H9 (cell line): ENCODE data around the gene DTNB. TPM values are rescaled to one million over a fixed set of nuclear protein-coding genes. Genes with fewer than 3 reads are reported as not detected.

Experiments
- DNase-seq: peaks from one replicate; pipeline ENCODE4 v3.0.0-alpha.2; 2017
- H2AFZ ChIP-seq: one replicate; pipeline ENCODE4 v1.6.1; 2013; ENCODE audit warnings: mild to moderate bottlenecking, low read length, control low read depth, moderate library complexity
- H2AK5ac ChIP-seq: 2 replicates; pipeline ENCODE4 v1.6.1; 2013; ENCODE audit warnings: low read length, control low read depth, mixed read lengths; ENCODE audit not compliant: insufficient read length
- H2BK120ac ChIP-seq: one replicate; pipeline ENCODE4 v1.6.1; 2013; ENCODE audit warnings: low read depth, mild to moderate bottlenecking, low read length, control low read depth, inconsistent platforms; ENCODE audit not compliant: poor library complexity, severe bottlenecking
- H2BK12ac ChIP-seq: 2 replicates; pipeline ENCODE4 v1.6.1; 2013; ENCODE audit warnings: low read length, control low read depth, mixed read lengths, low read depth; ENCODE audit not compliant: insufficient read length
- H2BK15ac ChIP-seq: 2 replicates; pipeline ENCODE4 v1.6.1; 2013; ENCODE audit warnings: low read depth, low read length, control low read depth
- H2BK20ac ChIP-seq: one replicate; pipeline ENCODE4 v1.6.1; 2013; ENCODE audit warnings: low read depth, mild to moderate bottlenecking, low read length, control low read depth, inconsistent platforms; ENCODE audit not compliant: poor library complexity, severe bottlenecking
- H2BK5ac ChIP-seq: 2 replicates; pipeline ENCODE4 v1.6.1; 2013; ENCODE audit warnings: low read length, control low read depth, mixed read lengths; ENCODE audit not compliant: insufficient read length
- H3K14ac ChIP-seq: 2 replicates; pipeline ENCODE4 v1.6.1; 2013; ENCODE audit warnings: low read length, control low read depth; ENCODE audit not compliant: insufficient read depth
- H3K18ac ChIP-seq: 2 replicates; pipeline ENCODE4 v1.6.1; 2013; ENCODE audit warnings: low read depth, mild to moderate bottlenecking, mixed read lengths, low read length, control low read depth; ENCODE audit not compliant: insufficient read length
- H3K23ac ChIP-seq: 2 replicates; pipeline ENCODE4 v1.6.1; 2013; ENCODE audit warnings: low read length, control low read depth, mixed read lengths, low read depth; ENCODE audit not compliant: insufficient read length
- H3K23me2 ChIP-seq: 2 replicates; pipeline ENCODE4 v1.6.1; 2013; ENCODE audit warnings: low read depth, mild to moderate bottlenecking, mixed read lengths, low read length, control low read depth; ENCODE audit not compliant: insufficient read length, poor library complexity, severe bottlenecking
- H3K27ac ChIP-seq: 2 replicates; pipeline ENCODE4 v1.5.1; 2013; ENCODE audit warnings: low read length, control low read depth, mixed read lengths, low read depth; ENCODE audit not compliant: insufficient read length
- H3K27me3 ChIP-seq: 2 replicates; pipeline ENCODE4 v1.6.1; 2013; ENCODE audit warnings: low read length, control low read depth, inconsistent platforms; ENCODE audit not compliant: insufficient read depth
- H3K4ac ChIP-seq: 2 replicates; pipeline ENCODE4 v1.6.1; 2013; ENCODE audit warnings: low read depth, mild to moderate bottlenecking, control low read depth, inconsistent platforms, low read length, moderate library complexity
- H3K4me1 ChIP-seq: 2 replicates; pipeline ENCODE4 v1.6.1; 2013; ENCODE audit warnings: low read length, control low read depth, inconsistent platforms; ENCODE audit not compliant: insufficient read depth
- H3K4me2 ChIP-seq: 2 replicates; pipeline ENCODE4 v1.6.1; 2013; ENCODE audit warnings: low read length, control low read depth, mixed read lengths; ENCODE audit not compliant: insufficient read length, insufficient read depth
- H3K56ac ChIP-seq: 2 replicates; pipeline ENCODE4 v1.6.1; 2013; ENCODE audit warnings: low read depth, mild to moderate bottlenecking, mixed read lengths, low read length, control low read depth; ENCODE audit not compliant: insufficient read length
- H3K79me1 ChIP-seq: 2 replicates; pipeline ENCODE4 v1.6.1; 2013; ENCODE audit warnings: low read depth, mild to moderate bottlenecking, moderate library complexity, low read length, control low read depth, inconsistent platforms; ENCODE audit not compliant: insufficient read depth, poor library complexity, severe bottlenecking
- H3K79me2 ChIP-seq: 2 replicates; pipeline ENCODE4 v1.6.1; 2013; ENCODE audit warnings: low read length, control low read depth, inconsistent platforms; ENCODE audit not compliant: insufficient read depth
- H3K9ac ChIP-seq: 2 replicates; pipeline ENCODE4 v1.6.1; 2013; ENCODE audit warnings: low read length, control low read depth, mixed read lengths; ENCODE audit not compliant: insufficient read length; ENCODE audit errors: extremely low read depth
- H3K9me3 ChIP-seq: one replicate; pipeline ENCODE4 v1.6.1; 2013; ENCODE audit warnings: low read depth, low read length, inconsistent platforms; ENCODE audit not compliant: control insufficient read depth
- H3T11ph ChIP-seq: one replicate; pipeline ENCODE4 v1.6.1; 2013; ENCODE audit warnings: mild to moderate bottlenecking, low read length, control low read depth, inconsistent platforms
- H4K20me1 ChIP-seq: one replicate; pipeline ENCODE4 v1.6.1; 2013; ENCODE audit not compliant: control insufficient read depth, insufficient read length, insufficient read depth
- H4K5ac ChIP-seq: 2 replicates; pipeline ENCODE4 v1.6.1; 2013; ENCODE audit warnings: low read depth, mild to moderate bottlenecking, mixed read lengths, low read length, control low read depth; ENCODE audit not compliant: insufficient read length
- H4K8ac ChIP-seq: replicated peaks from 2 replicates; pipeline ENCODE4 v1.6.1; 2013; ENCODE audit warnings: low read length, control low read depth, mixed read lengths, low read depth; ENCODE audit not compliant: insufficient read length
- H4K91ac ChIP-seq: 2 replicates; pipeline ENCODE4 v1.6.1; 2013; ENCODE audit warnings: low read depth, mild to moderate bottlenecking, moderate library complexity, mixed read lengths, low read length, control low read depth; ENCODE audit not compliant: insufficient read length
- H3K27ac Mint-ChIP-seq, 3 experiments: 2 replicates in 2 of 3; 3 replicates in 1 of 3; pipeline ENCODE4 v1.8.0; 2020 to 2021; ENCODE audit warnings: mixed read lengths in 3 of 3, mild to moderate bottlenecking in 1 of 3, moderate library complexity in 1 of 3
- H3K27me3 Mint-ChIP-seq: 2 replicates; pipeline ENCODE4 v1.8.0; 2021; ENCODE audit warnings: low read depth, mild to moderate bottlenecking, moderate library complexity, mixed read lengths
- H3K36me3 Mint-ChIP-seq, 3 experiments: 2 replicates in 2 of 3; 3 replicates in 1 of 3; pipeline ENCODE4 v1.8.0; 2020 to 2021; ENCODE audit warnings: low read depth in 3 of 3, mixed read lengths in 3 of 3; ENCODE audit not compliant: insufficient read depth in 1 of 3
- H3K4me1 Mint-ChIP-seq, 2 experiments: 2 replicates each; pipeline ENCODE4 v1.8.0; 2020; ENCODE audit warnings: mixed read lengths in 2 of 2
- H3K4me3 Mint-ChIP-seq, 2 experiments: 2 replicates in 1 of 2; 3 replicates in 1 of 2; pipeline ENCODE4 v1.8.0; 2020 to 2021; ENCODE audit warnings: mild to moderate bottlenecking in 2 of 2, mixed read lengths in 2 of 2, moderate library complexity in 1 of 2
- H3K9me3 Mint-ChIP-seq, 2 experiments: 2 replicates in 1 of 2; 3 replicates in 1 of 2; pipeline ENCODE4 v1.8.0; 2020; ENCODE audit warnings: mild to moderate bottlenecking in 2 of 2, mixed read lengths in 2 of 2, moderate library complexity in 1 of 2
- WGBS: extraction: QIAGEN DNeasy Blood & Tissue Kit; methylation state at CpG from one replicate; pipeline ENCODE4 v1.1.7; 2013; ENCODE audit warnings: missing lambda C conversion rate, low lambda C conversion rate, mixed read lengths; ENCODE audit not compliant: insufficient read length; ENCODE audit errors: extremely low coverage; 5-methylcytosine and 5-hydroxymethylcytosine counted together
- total RNA-seq: library from RNA; stranded (reverse); gene quantifications from 2 replicates; pipeline ENCODE4 v1.2.1, GENCODE V29; 2021
- TF ChIP-seq, protein P1 (sequence below): fragments of 200-600 bp; sonication (generic); conservative IDR thresholded peaks from 3 replicates; pipeline ENCODE4 v1.8.0; 2021; ENCODE audit warnings: antibody characterized with exemption, mild to moderate bottlenecking

Gene DTNB
- total RNA-seq, 1 experiment from 2014 or later = 26.7 TPM

DNA sequence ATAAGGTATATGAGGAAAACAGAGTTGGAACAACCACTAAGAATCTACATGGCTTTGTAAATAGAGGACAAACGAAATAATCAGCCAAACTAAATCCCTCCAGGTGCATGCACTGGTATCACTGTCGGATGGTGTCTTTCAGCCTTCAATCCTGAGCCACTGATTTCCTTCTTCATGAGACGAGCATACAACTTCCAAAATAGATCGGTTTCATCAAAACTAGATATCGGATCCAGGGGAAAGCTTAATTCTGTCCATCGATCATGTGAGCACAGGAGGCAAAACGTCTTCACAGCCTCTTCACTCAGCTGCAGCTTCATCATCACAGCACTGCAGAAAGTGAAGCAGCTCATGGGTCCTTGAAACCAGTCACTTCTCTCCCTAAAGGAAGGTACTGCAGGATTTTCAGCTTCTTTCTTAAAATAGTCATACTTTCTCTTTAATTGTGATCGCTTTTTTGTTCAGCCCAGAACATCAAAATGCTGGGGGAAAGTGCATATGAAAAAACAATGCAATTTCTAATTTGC is 80.5 kb downstream of the DTNB start:
- peaks cover 12 to 16% of the 10 kb centered on the region in 2 experiments for H3K4me1 Mint-ChIP-seq
- no peak overlapping the region for H2AK5ac ChIP-seq
- no peaks in the 10 kb centered on the region for H3K23me2 ChIP-seq
- H4K91ac ChIP-seq = no peak overlapping the region
- TF ChIP-seq, protein P1, sequence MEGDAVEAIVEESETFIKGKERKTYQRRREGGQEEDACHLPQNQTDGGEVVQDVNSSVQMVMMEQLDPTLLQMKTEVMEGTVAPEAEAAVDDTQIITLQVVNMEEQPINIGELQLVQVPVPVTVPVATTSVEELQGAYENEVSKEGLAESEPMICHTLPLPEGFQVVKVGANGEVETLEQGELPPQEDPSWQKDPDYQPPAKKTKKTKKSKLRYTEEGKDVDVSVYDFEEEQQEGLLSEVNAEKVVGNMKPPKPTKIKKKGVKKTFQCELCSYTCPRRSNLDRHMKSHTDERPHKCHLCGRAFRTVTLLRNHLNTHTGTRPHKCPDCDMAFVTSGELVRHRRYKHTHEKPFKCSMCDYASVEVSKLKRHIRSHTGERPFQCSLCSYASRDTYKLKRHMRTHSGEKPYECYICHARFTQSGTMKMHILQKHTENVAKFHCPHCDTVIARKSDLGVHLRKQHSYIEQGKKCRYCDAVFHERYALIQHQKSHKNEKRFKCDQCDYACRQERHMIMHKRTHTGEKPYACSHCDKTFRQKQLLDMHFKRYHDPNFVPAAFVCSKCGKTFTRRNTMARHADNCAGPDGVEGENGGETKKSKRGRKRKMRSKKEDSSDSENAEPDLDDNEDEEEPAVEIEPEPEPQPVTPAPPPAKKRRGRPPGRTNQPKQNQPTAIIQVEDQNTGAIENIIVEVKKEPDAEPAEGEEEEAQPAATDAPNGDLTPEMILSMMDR = no peak
- H3K27me3 Mint-ChIP-seq = no peaks in the 10 kb centered on the region
- no peak overlapping the region for H3K4me2 ChIP-seq
- no peak overlapping the region for H3K9ac ChIP-seq
- H3K27me3 ChIP-seq = no peaks in the 10 kb centered on the region
- H3K36me3 Mint-ChIP-seq = no peaks in the 10 kb centered on the region
- no peak overlapping the region for H3K4ac ChIP-seq
- no peak overlapping the region for H3T11ph ChIP-seq
- peaks cover 6% of the 10 kb centered on the region; the same call in 1 of the 2 replicates for H3K4me1 ChIP-seq
- H4K5ac ChIP-seq = no peak overlapping the region
- H2BK15ac ChIP-seq = no peak overlapping the region
- no peak overlapping the region for H3K56ac ChIP-seq
- H4K8ac ChIP-seq = no peak overlapping the region
- no peaks in the 10 kb centered on the region for H3K79me2 ChIP-seq
- H3K27ac Mint-ChIP-seq = no peak overlapping the region; a peak in 1 of 7 replicates
- H3K4me3 Mint-ChIP-seq = no peak overlapping the region; a peak in 1 of 5 replicates
- no peaks in the 10 kb centered on the region for H3K9me3 ChIP-seq
- no peak for DNase-seq
- H2BK120ac ChIP-seq = no peak overlapping the region
- no peak overlapping the region for H3K14ac ChIP-seq
- H3K9me3 Mint-ChIP-seq = no peaks in the 10 kb centered on the region
- no peak overlapping the region for H2BK5ac ChIP-seq
- H4K20me1 ChIP-seq = no peaks in the 10 kb centered on the region
- H3K27ac ChIP-seq = no peak overlapping the region
- H3K79me1 ChIP-seq = no peaks in the 10 kb centered on the region
- H2BK12ac ChIP-seq = no peak overlapping the region
- H3K23ac ChIP-seq = no peak overlapping the region
- WGBS = no CpG with 5 or more reads among the region's 8 CpGs
- H2BK20ac ChIP-seq = no peak overlapping the region
- H3K18ac ChIP-seq = no peak overlapping the region
- no peak overlapping the region for H2AFZ ChIP-seq
